Measurements from ENCODE around the gene MFSD12. TPM values are rescaled to one million over a fixed set of nuclear protein-coding genes. Genes with fewer than 3 reads are reported as not detected.
"Not testable (repeated sequence)": the region's sequence is repeated elsewhere in the genome, so short reads cannot be mapped to it uniquely, and the experiment has no call there.

MFSD12 gene
- total and polyA plus RNA-seq, 4 donors: 42.5 to 107 (median 65.5) TPM

GRCh38 chr19:3534375-3535234 is 22.8 kb downstream of the MFSD12 start:
- Histone ChIP-seq H3K27me3 (ENCODE audit: control insufficient read depth, insufficient read depth, low read length) (no peaks in the 10 kb centered on the region), H3K36me3 (ENCODE audit: control insufficient read depth, insufficient read depth, low read length) (peaks cover 98% of the 10 kb centered on the region), H3K4me1 (ENCODE audit: control insufficient read depth, insufficient read depth, low read length) (peaks cover 32% of the 10 kb centered on the region), H3K27ac (ENCODE audit: low read depth, low read length) (no peak overlapping the region), H3K9me3 (ENCODE audit: control insufficient read depth, insufficient read depth, low read length) (no peaks in the 10 kb centered on the region), H3K4me3 (ENCODE audit: low read depth, low read length) (no peak overlapping the region)
- 92% methylated on average over 36 of the region's 38 CpGs for WGBS (ENCODE audit: insufficient coverage)
- DNase-seq (ENCODE audit: low read depth in 4 of 6, low spot score in 6 of 6): no peak

- H3K4me1 ChIP-seq (ENCODE audit: control insufficient read depth, insufficient read depth, low read length): peaks cover 25% of the 10 kb centered on the region
- 93% methylated on average over 8 of the region's 12 CpGs for WGBS (ENCODE audit: insufficient coverage)
- peaks cover 94% of the 10 kb centered on the region for H3K36me3 ChIP-seq (ENCODE audit: control insufficient read depth, insufficient read depth, low read length)
- DNase-seq (ENCODE audit: low read depth in 4 of 6, low spot score in 6 of 6): no peak
- no peaks in the 10 kb centered on the region for H3K9me3 ChIP-seq (ENCODE audit: control insufficient read depth, insufficient read depth, low read length)
- no peak overlapping the region for H3K4me3 ChIP-seq (ENCODE audit: low read depth, low read length)
- H3K27ac ChIP-seq (ENCODE audit: low read depth, low read length): no peak overlapping the region
- no peaks in the 10 kb centered on the region for H3K27me3 ChIP-seq (ENCODE audit: control insufficient read depth, insufficient read depth, low read length)
These were observed 23.7 kb downstream of the MFSD12 start for GRCh38 chr19:3533563-3534216.

DNA sequence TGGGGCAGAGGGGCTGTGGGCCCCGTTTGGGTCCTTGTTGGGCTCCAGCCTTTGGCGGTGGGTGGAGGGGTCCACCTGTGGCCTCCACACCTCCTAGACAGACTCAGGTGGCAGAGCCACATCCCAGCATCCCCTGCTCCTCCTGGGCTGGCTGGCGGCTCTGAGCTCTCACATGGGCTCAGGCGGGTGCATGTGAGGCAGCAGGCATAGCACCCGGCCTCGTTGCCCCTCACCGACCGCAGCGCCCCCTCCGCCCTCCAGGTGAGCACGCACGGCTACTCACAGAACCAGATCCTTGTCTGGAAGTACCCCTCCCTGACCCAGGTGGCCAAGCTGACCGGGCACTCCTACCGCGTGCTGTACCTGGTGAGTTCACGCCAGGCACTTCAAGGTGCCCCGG is 24.4 kb downstream of the MFSD12 start:
- Histone ChIP-seq H3K27ac (ENCODE audit: low read depth, low read length) (no peak overlapping the region), H3K36me3 (ENCODE audit: control insufficient read depth, insufficient read depth, low read length) (peaks cover 94% of the 10 kb centered on the region), H3K27me3 (ENCODE audit: control insufficient read depth, insufficient read depth, low read length) (no peaks in the 10 kb centered on the region), H3K4me1 (ENCODE audit: control insufficient read depth, insufficient read depth, low read length) (peaks cover 20% of the 10 kb centered on the region), H3K4me3 (ENCODE audit: low read depth, low read length) (no peak overlapping the region), H3K9me3 (ENCODE audit: control insufficient read depth, insufficient read depth, low read length) (no peaks in the 10 kb centered on the region)
- no peak for DNase-seq (ENCODE audit: low read depth in 4 of 6, low spot score in 6 of 6)
- WGBS (ENCODE audit: insufficient coverage): 90% methylated on average over 16 of the region's 17 CpGs

- no peak overlapping the region for H3K4me3 ChIP-seq (ENCODE audit: low read depth, low read length)
- DNase-seq (ENCODE audit: low read depth in 4 of 6, low spot score in 6 of 6): no peak
- H3K27ac ChIP-seq (ENCODE audit: low read depth, low read length): no peak overlapping the region
- peaks cover 13% of the 10 kb centered on the region for H3K4me1 ChIP-seq (ENCODE audit: control insufficient read depth, insufficient read depth, low read length)
- H3K36me3 ChIP-seq (ENCODE audit: control insufficient read depth, insufficient read depth, low read length): peaks cover 94% of the 10 kb centered on the region
- 95% methylated on average over 30 of the region's 33 CpGs for WGBS (ENCODE audit: insufficient coverage)
- no peaks in the 10 kb centered on the region for H3K27me3 ChIP-seq (ENCODE audit: control insufficient read depth, insufficient read depth, low read length)
- H3K9me3 ChIP-seq (ENCODE audit: control insufficient read depth, insufficient read depth, low read length): no peaks in the 10 kb centered on the region
These were observed 25.1 kb downstream of the MFSD12 start for GRCh38 chr19:3532154-3532786.

GRCh38 chr19:3531716-3532115 is 25.7 kb downstream of the MFSD12 start:
- H3K9me3 ChIP-seq (ENCODE audit: control insufficient read depth, insufficient read depth, low read length): no peaks in the 10 kb centered on the region
- H3K36me3 ChIP-seq (ENCODE audit: control insufficient read depth, insufficient read depth, low read length): peaks cover 94% of the 10 kb centered on the region
- no peaks in the 10 kb centered on the region for H3K27me3 ChIP-seq (ENCODE audit: control insufficient read depth, insufficient read depth, low read length)
- 91% methylated on average over 29 of the region's 29 CpGs for WGBS (ENCODE audit: insufficient coverage)
- H3K4me3 ChIP-seq (ENCODE audit: low read depth, low read length): no peak overlapping the region
- H3K27ac ChIP-seq (ENCODE audit: low read depth, low read length): no peak overlapping the region
- peaks cover 9% of the 10 kb centered on the region for H3K4me1 ChIP-seq (ENCODE audit: control insufficient read depth, insufficient read depth, low read length)
- no peak for DNase-seq (ENCODE audit: low read depth in 4 of 6, low spot score in 6 of 6)

- Histone ChIP-seq H3K36me3 (ENCODE audit: control insufficient read depth, insufficient read depth, low read length) (peaks cover 94% of the 10 kb centered on the region), H3K9me3 (ENCODE audit: control insufficient read depth, insufficient read depth, low read length) (no peaks in the 10 kb centered on the region), H3K4me3 (ENCODE audit: low read depth, low read length) (no peak overlapping the region), H3K4me1 (ENCODE audit: control insufficient read depth, insufficient read depth, low read length) (no peaks in the 10 kb centered on the region), H3K27me3 (ENCODE audit: control insufficient read depth, insufficient read depth, low read length) (no peaks in the 10 kb centered on the region), H3K27ac (ENCODE audit: low read depth, low read length) (no peak overlapping the region)
- no peak for DNase-seq (ENCODE audit: low read depth in 4 of 6, low spot score in 6 of 6)
- 97% methylated on average over 12 of the region's 12 CpGs for WGBS (ENCODE audit: insufficient coverage)
These were observed 27.0 kb downstream of the MFSD12 start for GRCh38 chr19:3530389-3530788.

GRCh38 chr19:3529299-3529698 is 28.1 kb downstream of the MFSD12 start:
- WGBS (ENCODE audit: insufficient coverage): 97% methylated on average over 7 of the region's 7 CpGs
- H3K27ac ChIP-seq (ENCODE audit: low read depth, low read length): not testable (repeated sequence)

GRCh38 chr19:3528539-3529211 is 28.7 kb downstream of the MFSD12 start:
- DNase-seq (ENCODE audit: low read depth in 4 of 6, low spot score in 6 of 6): no peak
- Histone ChIP-seq H3K27me3 (ENCODE audit: control insufficient read depth, insufficient read depth, low read length) (no peaks in the 10 kb centered on the region), H3K9me3 (ENCODE audit: control insufficient read depth, insufficient read depth, low read length) (no peaks in the 10 kb centered on the region), H3K27ac (ENCODE audit: low read depth, low read length) (no peak overlapping the region), H3K4me3 (ENCODE audit: low read depth, low read length) (no peak overlapping the region), H3K36me3 (ENCODE audit: control insufficient read depth, insufficient read depth, low read length) (peaks cover 93% of the 10 kb centered on the region), H3K4me1 (ENCODE audit: control insufficient read depth, insufficient read depth, low read length) (no peaks in the 10 kb centered on the region)
- 94% methylated on average over 20 of the region's 20 CpGs for WGBS (ENCODE audit: insufficient coverage)

More at GRCh38 chr19:3529299-3529698, 28.1 kb downstream of the MFSD12 start:
- not testable (repeated sequence) for H3K4me1 ChIP-seq (ENCODE audit: control insufficient read depth, insufficient read depth, low read length); H3K9me3 ChIP-seq (ENCODE audit: control insufficient read depth, insufficient read depth, low read length); H3K4me3 ChIP-seq (ENCODE audit: low read depth, low read length); DNase-seq (ENCODE audit: low read depth in 4 of 6, low spot score in 6 of 6); H3K27me3 ChIP-seq (ENCODE audit: control insufficient read depth, insufficient read depth, low read length)
- peaks cover 93% of the 10 kb centered on the region for H3K36me3 ChIP-seq (ENCODE audit: control insufficient read depth, insufficient read depth, low read length)

DNA sequence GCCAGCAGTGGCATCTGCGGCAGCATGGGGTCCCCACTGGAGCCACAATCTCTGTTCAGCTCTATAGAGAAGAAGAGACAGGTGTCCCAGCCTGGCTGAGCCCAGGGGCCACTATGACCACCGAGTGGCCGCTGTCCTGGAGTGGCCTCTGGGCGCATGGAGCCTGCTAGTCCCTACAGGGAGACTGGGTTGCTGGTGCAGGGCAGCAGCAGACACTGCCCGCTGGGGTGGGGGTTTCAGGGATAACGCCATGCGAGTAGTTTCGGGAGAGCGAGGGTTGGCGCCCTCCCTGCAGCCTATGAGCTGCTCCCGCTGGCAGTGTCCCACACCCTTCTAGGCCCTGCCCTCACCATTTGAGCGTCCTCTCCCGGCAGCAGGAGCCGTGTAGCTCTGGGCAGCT is 29.3 kb downstream of the MFSD12 start:
- H3K4me1 ChIP-seq (ENCODE audit: control insufficient read depth, insufficient read depth, low read length): no peaks in the 10 kb centered on the region
- H3K9me3 ChIP-seq (ENCODE audit: control insufficient read depth, insufficient read depth, low read length): no peaks in the 10 kb centered on the region
- no peak overlapping the region for H3K27ac ChIP-seq (ENCODE audit: low read depth, low read length)
- no peak for DNase-seq (ENCODE audit: low read depth in 4 of 6, low spot score in 6 of 6)
- no peaks in the 10 kb centered on the region for H3K27me3 ChIP-seq (ENCODE audit: control insufficient read depth, insufficient read depth, low read length)
- WGBS (ENCODE audit: insufficient coverage): 95% methylated on average over 11 of the region's 14 CpGs
- peaks cover 93% of the 10 kb centered on the region for H3K36me3 ChIP-seq (ENCODE audit: control insufficient read depth, insufficient read depth, low read length)
- H3K4me3 ChIP-seq (ENCODE audit: low read depth, low read length): no peak overlapping the region

Measured in spinal cord (tissue), 10 donors.